Common myeloid progenitor, CD34-positive (primary cell): ENCODE data around the gene UMPS.
A peak's percentile ranks its signal among the peaks of the same experiment; 100 is the strongest.
"Not testable (repeated sequence)": the region's sequence is repeated elsewhere in the genome, so short reads cannot be mapped to it uniquely, and the experiment has no call there.

Source experiments
- CTCF ChIA-PET: fragments of 350-600 bp; sonication (Branson Sonifier 250); formaldehyde crosslinking; loops from one replicate; lab custom pipeline; 2021; ENCODE audit warnings: antibody characterized with exemption; lab: Charles Lee
- POLR2A ChIA-PET: fragments of 350-600 bp; sonication (Branson Sonifier 250); formaldehyde crosslinking; loops from one replicate; lab custom pipeline; 2021; ENCODE audit warnings: antibody characterized with exemption; lab: Charles Lee
- DNase-seq, 3 donors: peaks; one replicate each; pipeline versions ENCODE4 v3.0.0 to v3.0.0-alpha.2; 2013
- H3K27ac ChIP-seq, 2 experiments: 1 replicate in 1 of 2; 2 replicates in 1 of 2; pipeline ENCODE4 v1.7.0; 2013; ENCODE audit warnings: inconsistent platforms in 2 of 2, low read length in 2 of 2, mild to moderate bottlenecking in 2 of 2, low read depth in 1 of 2, moderate library complexity in 1 of 2; ENCODE audit not compliant: severe bottlenecking in 2 of 2, insufficient read depth in 1 of 2, poor library complexity in 1 of 2
- H3K27me3 ChIP-seq, 5 experiments: replicated peaks in 2 of 5; 1 replicate in 3 of 5; 2 replicates in 2 of 5; pipeline versions ENCODE4 v1.6.1 to v1.7.0; 2013; ENCODE audit warnings: low read length in 4 of 5, mild to moderate bottlenecking in 2 of 5, moderate library complexity in 2 of 5, inconsistent platforms in 1 of 5; ENCODE audit not compliant: insufficient read depth in 5 of 5, control insufficient read depth in 4 of 5
- H3K36me3 ChIP-seq, 4 experiments: 1 replicate in 2 of 4; 2 replicates in 2 of 4; pipeline versions ENCODE4 v1.6.1 to v1.7.0; 2013; ENCODE audit warnings: low read length in 3 of 4, control low read depth in 1 of 4, mild to moderate bottlenecking in 1 of 4; ENCODE audit not compliant: control insufficient read depth in 4 of 4, insufficient read depth in 4 of 4
- H3K4me1 ChIP-seq, 4 experiments: 1 replicate in 3 of 4; 2 replicates in 1 of 4; pipeline versions ENCODE4 v1.6.1 to v1.7.1; 2013; ENCODE audit warnings: low read length in 3 of 4, mild to moderate bottlenecking in 3 of 4, control low read depth in 1 of 4, inconsistent platforms in 1 of 4, moderate library complexity in 1 of 4; ENCODE audit not compliant: control insufficient read depth in 4 of 4, insufficient read depth in 4 of 4; ENCODE audit errors: control extremely low read depth in 1 of 4
- H3K4me3 ChIP-seq, 7 experiments: 1 replicate in 4 of 7; 2 replicates in 3 of 7; pipeline versions ENCODE4 v1.5.1 to v1.7.0; 2013; ENCODE audit warnings: mild to moderate bottlenecking in 7 of 7, low read length in 6 of 7, moderate library complexity in 6 of 7, inconsistent platforms in 2 of 7, low read depth in 2 of 7, control low read depth in 1 of 7; ENCODE audit not compliant: insufficient read depth in 4 of 7, control insufficient read depth in 1 of 7; ENCODE audit errors: extremely low read depth in 1 of 7
- H3K9me3 ChIP-seq, 5 experiments: 1 replicate in 4 of 5; 2 replicates in 1 of 5; pipeline versions ENCODE4 v1.6.1 to v1.7.1; 2013; ENCODE audit warnings: low read length in 4 of 5, mild to moderate bottlenecking in 2 of 5, inconsistent platforms in 1 of 5, low read depth in 1 of 5, moderate library complexity in 1 of 5; ENCODE audit not compliant: control insufficient read depth in 4 of 5, insufficient read depth in 2 of 5; ENCODE audit errors: control extremely low read depth in 1 of 5
- whole genome bisulfite sequencing: methylation state at CpG from one replicate; pipeline ENCODE4 v1.1.5; 2013; ENCODE audit not compliant: insufficient coverage; 5-methylcytosine and 5-hydroxymethylcytosine counted together

Gene UMPS

DNA sequence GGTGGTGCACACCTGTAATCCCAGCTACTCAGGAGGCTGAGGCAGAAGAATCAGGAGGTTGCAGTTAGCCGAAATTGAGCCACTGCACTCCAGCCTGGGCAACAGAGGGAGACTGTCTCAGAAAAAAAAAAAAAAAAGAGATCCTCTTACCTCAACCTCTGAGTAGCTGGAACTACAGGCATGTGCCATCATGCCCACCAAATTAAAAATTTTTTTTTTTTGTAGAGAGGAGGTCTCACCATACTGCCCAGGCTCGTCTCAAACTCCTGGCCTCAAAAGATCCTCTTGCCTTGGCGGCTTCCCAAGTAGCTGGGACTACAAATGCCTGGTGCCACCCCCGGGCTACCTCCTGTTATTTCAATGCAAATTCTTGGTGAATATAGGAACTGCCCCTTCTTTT is 1.5 kb downstream of the UMPS start:
- DNase-seq: no peak
- ChIA-PET CTCF (interaction anchor here (0.6 to 1.2 kb wide), 4 partner anchors 12 to 1126 kb away, joined by 3 to 4 read pairs (median 3); no protein-coding TSS in a partner anchor), POLR2A (no interaction called here)
- Histone ChIP-seq H3K27me3 (peaks cover 0 to 9% (median 2%) of the 10 kb centered on the region in 5 experiments), H3K4me1 (peaks cover 0 to 30% (median 15%) of the 10 kb centered on the region in 4 experiments), H3K27ac (no peak overlapping the region), H3K36me3 (peaks cover 4 to 24% (median 9%) of the 10 kb centered on the region in 4 experiments), H3K9me3 (no peaks in the 10 kb centered on the region), H3K4me3 (peak overlapping the region in 1 of 7 experiments; percentile 11)
- 94% methylated on average over 3 of the region's 4 CpGs for whole genome bisulfite sequencing

DNA sequence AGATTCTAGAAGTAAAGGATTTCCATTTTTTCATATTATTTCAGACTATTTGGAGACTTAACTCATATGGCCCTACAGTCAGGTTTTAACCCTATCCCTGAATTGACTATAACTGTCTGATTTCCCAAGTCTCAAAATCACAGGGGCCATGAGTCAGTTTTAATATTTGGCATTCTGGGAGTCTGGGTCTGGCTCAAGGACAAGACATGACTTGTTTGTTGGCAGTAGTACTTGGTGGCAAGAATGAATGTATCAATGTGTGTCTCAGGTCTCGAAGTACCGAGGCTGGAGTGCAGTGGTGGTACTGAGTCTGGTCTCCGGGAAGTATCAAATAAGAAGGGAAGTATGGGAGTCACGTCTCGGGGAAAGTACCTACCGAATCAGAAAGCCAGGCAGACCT is 10.8 kb downstream of the UMPS start:
- peaks cover 33 to 91% (median 55%) of the 10 kb centered on the region in 4 experiments for H3K36me3 ChIP-seq
- POLR2A ChIA-PET: no interaction called here
- no peak for DNase-seq

DNA sequence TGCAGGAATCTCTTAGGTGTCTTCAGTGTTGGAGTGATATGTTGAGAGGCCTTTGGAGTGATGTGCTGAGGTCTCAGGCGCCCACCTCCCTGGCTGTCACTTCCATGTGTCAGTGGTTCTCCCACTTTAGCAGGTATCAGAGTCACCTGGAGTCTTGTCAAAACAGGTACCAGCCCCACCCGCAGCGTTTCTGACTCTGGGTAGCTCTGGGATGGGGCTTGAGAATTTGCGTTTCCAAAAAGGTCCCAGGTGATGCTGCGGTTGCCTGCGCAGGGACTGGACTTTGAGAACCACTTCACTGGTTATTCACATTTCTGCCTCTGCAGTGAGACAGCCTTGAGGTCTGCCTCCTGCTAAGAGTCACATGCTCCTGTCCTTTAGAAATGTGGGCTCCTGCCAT is 15.5 kb downstream of the UMPS start:
- POLR2A ChIA-PET: interaction anchor here (1.5 kb wide), 1 partner anchor 16 kb away, joined by 6 read pairs; no protein-coding TSS in a partner anchor
- 100% methylated on average over 4 of the region's 6 CpGs for WGBS

More for the DNA sequence above, 10.8 kb downstream of the UMPS start:
- Histone ChIP-seq H3K4me3 (no peak overlapping the region), H3K9me3 (no peaks in the 10 kb centered on the region), H3K27me3 (no peaks in the 10 kb centered on the region), H3K27ac (no peak overlapping the region), H3K4me1 (peaks cover 0 to 9% (median 0%) of the 10 kb centered on the region in 4 experiments)
- CTCF ChIA-PET: no interaction called here
- WGBS: 99% methylated on average over 6 of the region's 6 CpGs

DNA sequence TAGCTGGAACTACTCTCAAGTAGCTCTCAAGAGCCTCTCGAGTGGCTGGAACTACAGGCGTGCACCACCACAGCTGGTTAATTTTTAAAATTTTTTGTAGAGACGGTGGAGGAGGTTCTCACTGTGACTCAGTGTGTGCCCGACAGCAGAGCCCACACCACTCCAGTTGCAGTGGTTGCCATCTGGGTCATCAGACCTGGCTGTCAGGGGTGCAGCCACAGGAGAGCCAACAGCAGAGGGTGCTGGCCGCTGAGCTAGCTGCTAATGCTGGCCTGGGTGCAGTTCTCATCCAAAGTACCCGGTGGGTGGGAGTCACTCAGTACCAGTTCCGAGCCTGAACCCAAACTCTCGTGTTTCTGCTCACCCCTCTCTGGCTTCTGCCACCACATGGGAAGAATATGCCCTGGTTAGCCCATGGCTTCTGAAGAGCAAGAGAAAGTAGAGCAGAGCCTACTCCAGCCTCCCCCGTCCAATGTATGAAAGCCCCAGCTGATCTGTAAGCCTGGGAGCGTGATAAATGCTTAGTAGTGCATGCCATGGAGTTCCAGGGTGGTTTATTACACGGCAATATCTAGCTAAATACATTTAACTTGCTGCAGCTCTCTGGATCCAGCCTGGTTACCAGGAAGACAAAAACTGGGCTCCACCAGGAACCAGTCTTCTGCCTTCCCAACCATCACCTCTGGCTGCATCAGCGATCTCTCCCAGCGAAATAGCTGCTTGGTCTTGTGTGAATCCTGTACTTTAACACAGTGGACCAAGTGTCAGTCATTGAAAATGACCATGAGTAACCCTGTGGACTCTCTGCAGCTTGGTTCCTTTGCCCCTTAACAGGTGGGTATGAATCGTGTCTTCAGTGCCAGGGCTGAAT is 17.1 kb downstream of the UMPS start:
- Histone ChIP-seq H3K36me3 (peaks cover 0 to 47% (median 32%) of the 10 kb centered on the region in 4 experiments), H3K4me3 (no peak overlapping the region), H3K9me3 (no peaks in the 10 kb centered on the region), H3K27me3 (no peaks in the 10 kb centered on the region), H3K4me1 (peaks cover 0 to 9% (median 0%) of the 10 kb centered on the region in 4 experiments), H3K27ac (no peak overlapping the region)
- CTCF ChIA-PET: interaction anchor here (0.9 to 1.4 kb wide), 4 partner anchors 11 to 154 kb away, joined by 3 to 6 read pairs (median 4); no protein-coding TSS in a partner anchor
- no peak for DNase-seq
- WGBS: 99% methylated on average over 12 of the region's 14 CpGs
- POLR2A ChIA-PET: no interaction called here

More for the DNA sequence above, 15.5 kb downstream of the UMPS start:
- Histone ChIP-seq H3K4me3 (no peak overlapping the region), H3K27ac (no peak overlapping the region), H3K36me3 (peaks cover 0 to 63% (median 42%) of the 10 kb centered on the region in 4 experiments), H3K27me3 (no peaks in the 10 kb centered on the region), H3K9me3 (no peaks in the 10 kb centered on the region), H3K4me1 (peaks cover 0 to 9% (median 0%) of the 10 kb centered on the region in 4 experiments)
- no peak for DNase-seq
- CTCF ChIA-PET: interaction anchor here (1.4 kb wide), 2 partner anchors 15 to 40 kb away, joined by 4 to 6 read pairs; no protein-coding TSS in a partner anchor

DNA sequence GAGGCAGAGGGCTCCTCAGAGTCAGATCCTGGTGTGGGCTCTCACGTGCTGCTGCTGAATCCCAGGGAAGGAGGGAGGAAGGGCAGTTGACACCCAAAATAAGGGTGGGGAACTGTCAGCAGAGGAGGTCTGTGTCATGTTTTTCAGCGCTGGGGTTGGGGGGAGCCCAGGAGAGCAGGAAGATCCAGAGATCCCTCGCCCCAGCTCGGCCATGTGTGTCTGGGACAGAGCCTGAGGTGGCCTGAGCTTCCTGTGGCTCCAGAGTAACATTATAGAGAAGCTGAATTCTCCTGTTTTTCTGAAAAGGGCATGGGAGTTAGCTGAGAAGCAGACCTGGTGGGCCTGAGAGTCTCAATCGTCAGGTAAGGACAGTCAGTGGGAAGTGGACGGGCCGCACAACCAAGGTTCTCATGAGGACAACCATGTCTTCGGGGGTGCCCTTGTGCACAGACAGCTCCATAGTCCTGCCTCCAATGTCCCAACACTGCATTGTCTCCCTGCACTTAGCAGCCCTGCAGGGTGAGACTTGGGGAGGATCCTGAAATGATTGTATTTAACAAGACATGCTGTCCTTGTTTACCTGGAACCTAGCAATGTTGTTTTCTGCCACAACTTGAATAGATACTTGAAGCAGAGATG is 18.4 kb downstream of the UMPS start:
- H3K9me3 ChIP-seq: no peaks in the 10 kb centered on the region
- peaks cover 0 to 9% (median 0%) of the 10 kb centered on the region in 4 experiments for H3K4me1 ChIP-seq
- WGBS: 98% methylated on average over 7 of the region's 8 CpGs
- CTCF ChIA-PET: interaction anchor here (0.9 kb wide), 1 partner anchor 10 kb away, joined by 3 read pairs; no protein-coding TSS in a partner anchor
- POLR2A ChIA-PET: no interaction called here
- peaks cover 0 to 40% (median 28%) of the 10 kb centered on the region in 4 experiments for H3K36me3 ChIP-seq
- no peak overlapping the region for H3K27ac ChIP-seq
- no peak for DNase-seq
- H3K27me3 ChIP-seq: no peaks in the 10 kb centered on the region
- H3K4me3 ChIP-seq: no peak overlapping the region

DNA sequence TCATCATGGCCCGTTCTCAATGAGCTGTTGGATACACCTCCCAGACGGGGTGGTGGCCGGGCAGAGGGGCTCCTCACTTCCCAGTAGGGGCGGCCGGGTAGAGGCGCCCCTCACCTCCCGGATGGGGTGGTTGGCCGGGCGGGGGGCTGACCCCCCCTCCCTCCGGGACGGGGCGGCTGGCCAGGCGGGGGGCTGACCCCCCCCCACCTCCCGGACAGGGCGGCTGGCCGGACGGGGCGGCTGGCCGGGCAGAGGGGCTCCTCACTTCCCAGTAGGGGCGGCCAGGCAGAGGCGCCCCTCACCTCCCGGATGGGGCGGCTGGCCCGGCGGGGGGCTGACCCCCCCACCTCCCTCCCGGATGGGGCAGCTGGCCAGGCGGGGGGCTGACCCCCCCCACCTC is 19.6 kb downstream of the UMPS start:
- DNase-seq, CTCF ChIA-PET, POLR2A ChIA-PET, H3K27me3 ChIP-seq, H3K4me3 ChIP-seq, H3K27ac ChIP-seq, H3K4me1 ChIP-seq, H3K9me3 ChIP-seq: not testable (repeated sequence)
- H3K36me3 ChIP-seq: peaks cover 0 to 28% (median 18%) of the 10 kb centered on the region in 4 experiments
- WGBS: no CpG with 5 or more reads among the region's 27 CpGs
